ENCODE data around the gene SNTN. TPM values are rescaled to one million over a fixed set of nuclear protein-coding genes. Genes with fewer than 3 reads are reported as not detected.

The SNTN gene
- total RNA-seq, 4 donors from 2014 or later = not detected

- Histone ChIP-seq H3K4me3 (no peak overlapping the region), H3K27me3 (no peaks in the 10 kb centered on the region), H3K4me1 (no peaks in the 10 kb centered on the region), H3K27ac (no peak overlapping the region), H3K36me3 (no peaks in the 10 kb centered on the region), H3K9me3 (no peaks in the 10 kb centered on the region)
- no peak for TF ChIP-seq POLR2A (IDR thresholded peaks at IDR 0.05)
- DNase-seq = no peak
Observed at GRCh38 chr3:63617391-63617790, 35.1 kb upstream of the SNTN start.

GRCh38 chr3:63624941-63625560 is 27.4 kb upstream of the SNTN start:
- H3K4me3 ChIP-seq = no peak overlapping the region
- H3K9me3 ChIP-seq = no peaks in the 10 kb centered on the region
- no peaks in the 10 kb centered on the region for H3K36me3 ChIP-seq
- TF ChIP-seq, protein P1, sequence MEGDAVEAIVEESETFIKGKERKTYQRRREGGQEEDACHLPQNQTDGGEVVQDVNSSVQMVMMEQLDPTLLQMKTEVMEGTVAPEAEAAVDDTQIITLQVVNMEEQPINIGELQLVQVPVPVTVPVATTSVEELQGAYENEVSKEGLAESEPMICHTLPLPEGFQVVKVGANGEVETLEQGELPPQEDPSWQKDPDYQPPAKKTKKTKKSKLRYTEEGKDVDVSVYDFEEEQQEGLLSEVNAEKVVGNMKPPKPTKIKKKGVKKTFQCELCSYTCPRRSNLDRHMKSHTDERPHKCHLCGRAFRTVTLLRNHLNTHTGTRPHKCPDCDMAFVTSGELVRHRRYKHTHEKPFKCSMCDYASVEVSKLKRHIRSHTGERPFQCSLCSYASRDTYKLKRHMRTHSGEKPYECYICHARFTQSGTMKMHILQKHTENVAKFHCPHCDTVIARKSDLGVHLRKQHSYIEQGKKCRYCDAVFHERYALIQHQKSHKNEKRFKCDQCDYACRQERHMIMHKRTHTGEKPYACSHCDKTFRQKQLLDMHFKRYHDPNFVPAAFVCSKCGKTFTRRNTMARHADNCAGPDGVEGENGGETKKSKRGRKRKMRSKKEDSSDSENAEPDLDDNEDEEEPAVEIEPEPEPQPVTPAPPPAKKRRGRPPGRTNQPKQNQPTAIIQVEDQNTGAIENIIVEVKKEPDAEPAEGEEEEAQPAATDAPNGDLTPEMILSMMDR (IDR thresholded peaks at IDR 0.05) = no peak
- TF ChIP-seq POLR2A (IDR thresholded peaks at IDR 0.05) = no peak
- DNase-seq = no peak
- no peak overlapping the region for H3K27ac ChIP-seq
- H3K27me3 ChIP-seq = no peaks in the 10 kb centered on the region
- no peaks in the 10 kb centered on the region for H3K4me1 ChIP-seq

GRCh38 chr3:63631670-63632069 is 20.8 kb upstream of the SNTN start:
- no peak overlapping the region for H3K4me3 ChIP-seq
- H3K27ac ChIP-seq = no peak overlapping the region
- H3K27me3 ChIP-seq = no peaks in the 10 kb centered on the region
- no peaks in the 10 kb centered on the region for H3K9me3 ChIP-seq
- H3K36me3 ChIP-seq = no peaks in the 10 kb centered on the region
- no peaks in the 10 kb centered on the region for H3K4me1 ChIP-seq
- TF ChIP-seq POLR2A (IDR thresholded peaks at IDR 0.05) = no peak
- TF ChIP-seq, protein P1 (IDR thresholded peaks at IDR 0.05) = no peak
- no peak for DNase-seq

- Histone ChIP-seq H3K27ac (no peak overlapping the region), H3K4me1 (no peaks in the 10 kb centered on the region), H3K27me3 (no peaks in the 10 kb centered on the region), H3K9me3 (no peaks in the 10 kb centered on the region), H3K4me3 (no peak overlapping the region), H3K36me3 (no peaks in the 10 kb centered on the region)
- no peak for DNase-seq
- TF ChIP-seq, protein P1 (IDR thresholded peaks at IDR 0.05) = no peak
- TF ChIP-seq POLR2A (IDR thresholded peaks at IDR 0.05) = no peak
Observed at GRCh38 chr3:63635186-63635585, 17.3 kb upstream of the SNTN start.

DNA sequence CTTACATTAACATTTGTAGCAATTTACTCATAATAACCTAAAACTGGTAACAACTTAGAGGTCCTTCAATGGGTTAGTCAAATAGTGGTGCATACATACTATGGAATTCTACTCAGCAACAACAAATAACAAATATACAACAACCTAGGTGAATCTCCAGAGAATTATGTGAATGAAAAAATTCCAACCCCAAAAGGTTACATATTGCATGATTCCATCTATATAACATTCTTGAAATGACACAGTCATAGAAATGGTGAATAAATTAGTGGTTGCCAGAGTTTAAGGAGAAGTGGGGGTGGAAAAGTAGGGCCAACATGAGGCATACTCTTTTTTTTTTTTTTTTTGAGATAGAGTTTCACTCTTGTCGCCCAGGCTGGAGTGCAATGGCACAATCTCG is 12.7 kb upstream of the SNTN start:
- Histone ChIP-seq H3K36me3 (no peaks in the 10 kb centered on the region), H3K9me3 (no peaks in the 10 kb centered on the region), H3K4me1 (no peaks in the 10 kb centered on the region), H3K4me3 (no peak overlapping the region), H3K27ac (no peak overlapping the region), H3K27me3 (no peaks in the 10 kb centered on the region)
- DNase-seq = no peak
- no peak for TF ChIP-seq POLR2A (IDR thresholded peaks at IDR 0.05)
- TF ChIP-seq, protein P1 (IDR thresholded peaks at IDR 0.05) = no peak

- no peaks in the 10 kb centered on the region for H3K4me1 ChIP-seq
- no peaks in the 10 kb centered on the region for H3K9me3 ChIP-seq
- no peak for DNase-seq
- H3K36me3 ChIP-seq = no peaks in the 10 kb centered on the region
- H3K4me3 ChIP-seq = no peak overlapping the region
- H3K27me3 ChIP-seq = no peaks in the 10 kb centered on the region
- TF ChIP-seq, protein P1 (IDR thresholded peaks at IDR 0.05) = no peak
- no peak for TF ChIP-seq POLR2A (IDR thresholded peaks at IDR 0.05)
- H3K27ac ChIP-seq = no peak overlapping the region
Observed at GRCh38 chr3:63642488-63642887, 10.0 kb upstream of the SNTN start.

Measured in Peyer's patch (tissue), 4 donors.